ENCODE measurements around the gene GATA2.

GRCh38 chr3:128480717-128481437, 12.1 kb downstream of the GATA2 start:
- TF ChIP-seq CTCF (IDR thresholded peaks at IDR 0.05) (no peak), POLR2AphosphoS5 (IDR thresholded peaks at IDR 0.05) (no peak)
